HFFc6 (cell line): ENCODE data around the gene FBXL14. TPM values are rescaled to one million over a fixed set of nuclear protein-coding genes. Genes with fewer than 3 reads are reported as not detected.
A peak's percentile ranks its signal among the peaks of the same experiment; 100 is the strongest.

ENCODE experiments used
- DNase-seq: peaks from one replicate; pipeline ENCODE4 v3.0.0-alpha.2; 2018
- H3K27ac Mint-ChIP-seq: 2 replicates; pipeline ENCODE4 v1.8.0; 2020; ENCODE audit warnings: mild to moderate bottlenecking, mixed read lengths
- H3K27me3 Mint-ChIP-seq: 2 replicates; pipeline ENCODE4 v1.8.0; 2021; ENCODE audit warnings: mild to moderate bottlenecking, moderate library complexity, mixed read lengths; ENCODE audit not compliant: insufficient read depth
- H3K36me3 Mint-ChIP-seq: 2 replicates; pipeline ENCODE4 v1.8.0; 2021; ENCODE audit warnings: low read depth, mixed read lengths
- H3K4me1 Mint-ChIP-seq: 2 replicates; pipeline ENCODE4 v1.8.0; 2020; ENCODE audit warnings: low read depth, mixed read lengths
- H3K4me3 Mint-ChIP-seq: 2 replicates; pipeline ENCODE4 v1.8.0; 2020; ENCODE audit warnings: mild to moderate bottlenecking, moderate library complexity, mixed read lengths
- H3K9me3 Mint-ChIP-seq: 2 replicates; pipeline ENCODE4 v1.8.0; 2020; ENCODE audit warnings: mild to moderate bottlenecking, mixed read lengths
- CTCF ChIP-seq: fragments of 200-600 bp; sonication (generic); IDR thresholded peaks from 2 replicates; pipeline ENCODE4 v1.5.0; 2021; ENCODE audit warnings: antibody characterized with exemption, mild to moderate bottlenecking
- total RNA-seq, 6 experiments: library from RNA; stranded (reverse); fragmentation: NEBNext Ultra II Directional; extraction: Animal tissue kit (Norgen Biotek cat#: 25700); gene quantifications; 2 replicates in 1 of 6; 3 replicates in 5 of 6; pipeline ENCODE4 v1.2.3, GENCODE V29; 2021

Gene FBXL14
- total RNA-seq, 6 experiments from 2014 or later: 5.2 to 6.5 (median 5.4) TPM

GRCh38 chr12:1618489-1618888 is 24.1 kb upstream of the FBXL14 start:
- no peaks in the 10 kb centered on the region for H3K9me3 Mint-ChIP-seq
- H3K4me3 Mint-ChIP-seq: no peak overlapping the region
- no peak for DNase-seq
- peaks cover 91% of the 10 kb centered on the region for H3K4me1 Mint-ChIP-seq
- peak overlapping the region; percentile 53 for H3K27ac Mint-ChIP-seq
- no peak for TF ChIP-seq CTCF
- H3K27me3 Mint-ChIP-seq: peaks cover 3% of the 10 kb centered on the region; the same call in 1 of the 2 replicates
- H3K36me3 Mint-ChIP-seq: peaks cover 38% of the 10 kb centered on the region

GRCh38 chr12:1616233-1617066 is 22.1 kb upstream of the FBXL14 start:
- DNase-seq: no peak
- Mint-ChIP-seq H3K4me1 (peaks cover 91% of the 10 kb centered on the region), H3K4me3 (no peak overlapping the region), H3K9me3 (no peaks in the 10 kb centered on the region), H3K36me3 (peaks cover 22% of the 10 kb centered on the region), H3K27me3 (peaks cover 1% of the 10 kb centered on the region; the same call in 1 of the 2 replicates), H3K27ac (peak overlapping the region; percentile 18; the same call in 1 of the 2 replicates)
- TF ChIP-seq CTCF: no peak

GRCh38 chr12:1614360-1614759 is 20.0 kb upstream of the FBXL14 start:
- Mint-ChIP-seq H3K27me3 (peaks cover 1% of the 10 kb centered on the region), H3K4me3 (no peak overlapping the region), H3K4me1 (peaks cover 89% of the 10 kb centered on the region), H3K9me3 (no peaks in the 10 kb centered on the region), H3K27ac (peak overlapping the region; percentile 68; the same call in 1 of the 2 replicates), H3K36me3 (peaks cover 19% of the 10 kb centered on the region)
- TF ChIP-seq CTCF: no peak
- DNase-seq: no peak

GRCh38 chr12:1613860-1614259 is 19.5 kb upstream of the FBXL14 start:
- TF ChIP-seq CTCF: no peak
- H3K4me1 Mint-ChIP-seq: peaks cover 86% of the 10 kb centered on the region

GRCh38 chr12:1611803-1612572 is 17.6 kb upstream of the FBXL14 start:
- no peak for TF ChIP-seq CTCF
- Mint-ChIP-seq H3K27ac (peak overlapping the region; percentile 94), H3K9me3 (no peaks in the 10 kb centered on the region), H3K4me1 (peaks cover 80% of the 10 kb centered on the region), H3K4me3 (peak overlapping the region; percentile 81), H3K27me3 (peaks cover 1% of the 10 kb centered on the region), H3K36me3 (peaks cover 25% of the 10 kb centered on the region)
- peak; percentile 86 for DNase-seq

More at GRCh38 chr12:1613860-1614259, 19.5 kb upstream of the FBXL14 start:
- peaks cover 15% of the 10 kb centered on the region for H3K36me3 Mint-ChIP-seq
- no peaks in the 10 kb centered on the region for H3K9me3 Mint-ChIP-seq
- 0 out of 2 replicates have a peak overlapping the region, but pooled peaks have one; percentile 21 for H3K27ac Mint-ChIP-seq
- DNase-seq: no peak
- peaks cover 1% of the 10 kb centered on the region for H3K27me3 Mint-ChIP-seq
- H3K4me3 Mint-ChIP-seq: no peak overlapping the region
